SK-N-SH treated with all-trans-retinoic acid at 6 μM for 48 hours (cell line): ENCODE data around the gene GNAI1.

Experiments used
- CSDC2 ChIP-seq: fragments of 250-450 bp; sonication (Bioruptor Pico); IDR thresholded peaks from 2 replicates; pipeline ENCODE4 v1.5.0; 2020; ENCODE audit warnings: mild to moderate bottlenecking, moderate library complexity
- ZC3H10 ChIP-seq: fragments of 250-450 bp; sonication (Bioruptor Pico); IDR thresholded peaks from 2 replicates; pipeline ENCODE4 v1.5.1; 2021; ENCODE audit warnings: mild to moderate bottlenecking, moderate library complexity
- ZFP3 ChIP-seq: fragments of 250-450 bp; sonication (Bioruptor Pico); IDR thresholded peaks from 2 replicates; pipeline ENCODE4 v1.5.0; 2020; ENCODE audit warnings: mild to moderate bottlenecking, moderate library complexity

DNA sequence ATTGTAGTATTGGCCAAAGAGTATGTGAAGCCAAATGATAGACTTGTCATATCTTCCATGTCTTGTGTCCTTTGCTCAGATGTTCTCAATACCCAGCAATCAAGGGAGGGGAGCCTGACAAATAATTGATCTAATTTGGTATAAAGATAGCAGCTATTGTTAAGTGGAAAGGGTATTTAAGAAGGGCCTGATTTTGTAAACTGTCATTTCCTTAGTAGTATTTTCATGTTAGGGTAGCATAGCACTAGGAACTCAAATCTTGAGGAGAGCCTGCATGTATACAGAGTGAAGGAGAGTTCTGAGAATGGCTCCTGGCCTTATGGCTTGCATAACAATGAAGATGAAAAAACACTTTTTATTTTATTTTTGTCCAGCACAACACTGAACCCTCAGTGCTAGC is 53.1 kb downstream of the GNAI1 start:
- TF ChIP-seq CSDC2 (no peak), ZC3H10 (no peak), ZFP3 (CRISPR knock-in tag) (no peak)
